Stimulated activated CD8-positive, alpha-beta memory T cell treated with anti-CD3 and anti-CD28 coated beads, Interleukin-4, amount 100 ng/mL, for 1 hour (primary cell): ENCODE measurements around the gene OSBP2.

Source experiments
- DNase-seq, 2 donors: peaks; one replicate each; pipeline ENCODE4 v3.0.0-alpha.2; 2020; ENCODE audit warnings: low read depth in 2 of 2, low spot score in 1 of 2

The OSBP2 gene

GRCh38 chr22:30893434-30894370 lies 199.0 kb downstream of the OSBP2 start:
- DNase-seq = no peak

DNA sequence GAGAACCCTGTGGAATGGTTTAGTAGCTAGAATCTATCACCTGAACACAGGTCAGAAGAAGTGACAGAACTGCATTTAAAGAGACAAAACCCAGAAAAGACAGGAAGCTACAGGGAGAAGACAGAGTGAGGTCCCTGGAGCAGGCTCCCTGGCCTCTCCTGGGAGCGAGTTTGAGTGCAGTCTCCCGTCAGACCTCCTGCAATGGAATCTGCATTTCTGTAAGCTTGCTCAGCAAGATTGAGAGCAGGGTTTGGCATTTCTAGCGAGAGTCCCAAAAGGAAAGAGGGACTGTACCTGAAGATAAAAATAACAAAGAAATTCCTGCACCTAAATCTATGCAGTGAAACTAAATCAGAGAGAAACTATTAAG lies 199.7 kb downstream of the OSBP2 start:
- no peak for DNase-seq

- no peak for DNase-seq
These were observed 208.1 kb downstream of the OSBP2 start for GRCh38 chr22:30902496-30903357.

DNA sequence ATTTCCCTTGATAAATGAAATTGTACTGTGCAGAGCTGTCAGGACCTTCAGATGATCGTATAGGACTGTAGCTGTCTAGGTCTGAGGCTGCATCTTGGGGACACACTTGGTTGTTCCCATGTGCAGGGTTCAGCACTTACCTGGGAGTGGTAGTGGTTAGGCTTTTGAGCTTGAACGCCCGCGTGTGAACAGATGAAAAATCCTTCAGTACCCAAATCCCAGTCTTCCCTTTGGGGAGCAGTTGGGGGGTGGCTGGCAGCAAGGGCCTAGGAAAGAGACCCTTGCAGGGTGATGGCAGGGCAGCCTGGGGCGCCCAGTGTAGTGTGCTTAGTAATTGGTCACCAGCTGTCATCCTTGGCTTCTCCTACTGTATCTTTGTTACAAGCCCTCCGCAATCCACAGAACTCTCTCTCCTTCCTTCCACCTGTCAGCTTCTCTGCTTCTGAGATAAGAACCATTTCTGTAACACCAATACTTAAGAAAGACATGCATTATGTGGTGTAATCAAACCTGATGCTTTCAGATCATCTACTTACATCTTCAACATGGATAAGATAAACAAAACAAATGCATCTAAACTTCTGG lies 209.3 kb downstream of the OSBP2 start:
- DNase-seq = no peak

GRCh38 chr22:30905696-30906341 lies 211.1 kb downstream of the OSBP2 start:
- no peak for DNase-seq

GRCh38 chr22:30906411-30906810 lies 211.7 kb downstream of the OSBP2 start:
- DNase-seq = no peak

DNA sequence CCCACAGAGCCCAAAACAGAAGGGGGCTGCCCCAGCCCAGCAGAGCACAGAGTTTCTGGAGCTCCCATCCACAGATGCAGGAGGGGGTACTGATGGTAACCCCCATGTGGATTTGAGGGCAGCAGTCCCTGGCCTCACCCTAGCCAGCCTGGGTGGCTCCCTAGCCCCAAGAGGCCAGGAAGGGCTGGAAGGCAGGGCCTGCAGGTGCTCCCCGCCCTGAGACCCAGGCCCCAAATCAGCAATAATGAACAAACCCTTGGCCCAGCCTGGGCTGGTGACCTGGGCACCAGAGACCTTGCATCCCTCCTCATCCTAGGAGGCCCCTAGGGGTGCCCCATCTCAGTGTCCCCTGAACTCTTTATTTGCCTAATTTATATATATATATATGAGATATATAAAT lies 212.3 kb downstream of the OSBP2 start:
- no peak for DNase-seq

GRCh38 chr22:30908051-30908461 lies 213.4 kb downstream of the OSBP2 start:
- DNase-seq = no peak

DNA sequence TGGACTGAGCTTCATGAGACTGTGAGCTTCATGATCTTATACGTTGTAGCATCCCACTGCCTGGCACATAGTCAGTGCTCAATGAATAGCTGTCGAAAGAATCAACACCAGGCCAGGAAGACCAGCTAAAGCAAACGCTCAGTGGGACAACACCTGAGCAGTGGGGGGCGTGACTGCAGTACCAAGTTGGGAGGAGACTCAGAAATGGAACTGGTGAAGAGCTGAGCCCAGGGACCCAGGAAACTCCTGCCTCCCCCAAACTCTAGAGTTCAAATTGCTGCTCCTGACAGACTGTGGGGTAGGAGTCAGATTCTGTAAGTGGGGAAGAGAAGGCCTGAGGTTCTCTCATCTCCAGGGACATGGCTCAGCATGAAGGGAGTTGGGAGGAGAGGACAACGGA lies 214.6 kb downstream of the OSBP2 start:
- no peak for DNase-seq

DNA sequence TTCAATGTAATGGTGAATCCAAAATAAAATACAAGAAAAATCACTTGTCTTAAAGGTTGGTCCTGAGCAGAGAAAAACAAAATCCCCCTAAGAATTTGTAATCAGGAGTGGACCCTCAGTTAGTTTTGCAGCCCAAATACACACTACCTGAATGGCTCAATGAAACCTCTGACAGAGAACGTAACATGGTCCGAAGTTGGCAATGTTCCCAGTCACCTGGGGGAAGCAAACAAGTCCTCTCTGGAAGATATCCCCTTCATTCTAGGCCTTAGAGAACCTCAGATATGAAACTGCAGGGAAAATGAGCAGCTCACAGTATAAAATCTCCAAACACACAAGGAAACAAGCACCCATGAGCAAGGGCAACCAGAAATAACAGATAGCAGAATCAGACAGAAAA lies 215.7 kb downstream of the OSBP2 start:
- DNase-seq = no peak

DNA sequence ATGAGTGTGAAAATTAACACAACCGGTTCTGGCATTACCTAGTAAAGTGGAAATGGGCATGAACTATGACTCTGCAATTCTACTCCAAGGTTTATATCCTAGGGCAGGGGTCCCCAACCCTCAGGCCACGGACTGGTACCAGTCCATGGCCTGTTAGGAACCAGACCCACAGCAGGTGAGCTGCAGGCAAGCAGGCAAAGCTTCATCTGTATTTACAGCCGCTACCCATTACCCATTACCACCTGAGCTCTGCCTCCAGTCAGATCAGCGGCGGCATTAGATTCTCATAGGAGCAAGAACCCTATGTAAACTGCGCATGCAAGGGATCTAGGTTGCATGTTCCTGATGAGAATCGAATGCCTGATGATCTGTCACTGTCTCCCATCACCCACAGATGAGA lies 224.1 kb downstream of the OSBP2 start:
- no peak for DNase-seq

GRCh38 chr22:30919973-30920372 lies 225.3 kb downstream of the OSBP2 start:
- no peak for DNase-seq

DNA sequence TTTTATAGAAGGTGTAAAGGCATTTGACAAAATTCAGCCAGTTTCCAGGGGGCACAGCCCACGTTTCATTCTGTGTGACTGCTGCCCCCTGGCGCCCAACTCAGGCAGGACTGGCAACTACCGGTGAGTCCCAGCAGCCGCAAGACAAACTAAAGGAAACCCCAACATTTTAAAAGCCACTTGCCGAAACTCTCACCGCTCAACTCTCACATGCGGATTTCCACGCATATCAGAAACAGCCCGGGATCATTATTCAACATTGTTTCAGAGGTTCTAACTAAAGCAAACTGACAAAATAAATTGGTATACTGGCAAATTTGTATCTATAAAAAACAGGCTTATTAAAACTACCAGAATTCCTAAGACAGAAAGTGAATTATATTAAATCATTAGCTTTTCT lies 225.7 kb downstream of the OSBP2 start:
- DNase-seq = peak; percentile 67 to 75

DNA sequence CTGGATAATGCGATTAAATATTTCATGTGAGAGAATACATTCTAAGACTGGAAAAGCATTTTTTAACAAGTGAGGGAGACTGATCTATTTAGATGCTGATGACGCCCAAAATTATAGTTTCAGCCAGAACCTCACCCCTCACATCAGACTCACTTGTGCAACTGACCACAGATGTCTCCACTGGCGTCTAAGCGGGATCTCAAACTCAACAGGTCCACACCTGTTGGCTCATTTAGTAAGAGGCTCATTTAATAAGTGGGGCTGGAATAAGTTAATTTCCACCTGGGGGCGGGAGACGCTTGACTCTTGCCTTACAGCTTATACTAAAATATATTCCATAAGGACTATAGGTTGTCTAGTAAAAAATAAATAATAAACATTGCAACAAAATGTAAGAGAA lies 226.4 kb downstream of the OSBP2 start:
- DNase-seq = no peak

GRCh38 chr22:30922151-30922611 lies 227.5 kb downstream of the OSBP2 start:
- DNase-seq = peak; percentile 46 to 77

GRCh38 chr22:30923168-30923900 lies 228.7 kb downstream of the OSBP2 start:
- DNase-seq = no peak

DNA sequence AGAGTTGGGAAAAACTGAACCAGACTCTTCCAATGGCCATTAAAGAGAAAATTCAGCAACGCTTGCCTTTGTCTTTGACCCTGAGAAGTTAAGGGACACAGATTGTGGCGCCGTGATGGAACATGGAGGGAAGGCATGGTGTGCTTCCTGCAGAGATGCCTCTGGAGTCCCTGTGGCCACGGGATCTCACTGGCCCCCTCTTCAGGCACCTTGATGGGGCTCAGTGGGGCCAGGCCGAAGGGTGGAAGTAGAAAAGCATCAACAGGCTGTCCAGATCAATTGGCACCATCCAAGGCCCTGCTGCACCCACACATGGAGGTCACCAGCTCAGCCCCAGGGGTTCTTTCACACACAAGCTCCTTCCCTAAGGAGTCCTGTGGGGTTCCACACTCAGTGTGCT lies 231.0 kb downstream of the OSBP2 start:
- no peak for DNase-seq

DNA sequence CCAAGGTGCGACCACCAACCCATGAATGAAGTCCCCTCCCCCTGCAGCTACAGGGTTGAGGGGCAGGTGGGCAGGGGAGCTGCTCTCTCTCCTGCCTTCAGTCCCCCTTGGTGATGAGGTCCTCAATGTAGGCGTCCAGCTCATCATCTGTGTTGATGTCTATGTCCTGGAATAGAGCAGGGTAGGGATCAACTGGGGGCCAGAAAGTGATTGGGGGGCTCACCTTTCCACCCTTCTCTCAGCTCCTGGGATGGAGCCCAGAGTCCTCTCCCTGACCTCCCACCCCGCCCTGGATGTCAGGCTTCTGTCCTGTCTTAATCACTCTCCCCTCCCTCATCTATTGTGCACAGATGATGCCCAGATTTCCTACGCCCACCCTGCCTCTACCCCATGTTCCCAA lies 232.0 kb downstream of the OSBP2 start:
- no peak for DNase-seq

GRCh38 chr22:30927806-30928205 lies 233.1 kb downstream of the OSBP2 start:
- DNase-seq = no peak

DNA sequence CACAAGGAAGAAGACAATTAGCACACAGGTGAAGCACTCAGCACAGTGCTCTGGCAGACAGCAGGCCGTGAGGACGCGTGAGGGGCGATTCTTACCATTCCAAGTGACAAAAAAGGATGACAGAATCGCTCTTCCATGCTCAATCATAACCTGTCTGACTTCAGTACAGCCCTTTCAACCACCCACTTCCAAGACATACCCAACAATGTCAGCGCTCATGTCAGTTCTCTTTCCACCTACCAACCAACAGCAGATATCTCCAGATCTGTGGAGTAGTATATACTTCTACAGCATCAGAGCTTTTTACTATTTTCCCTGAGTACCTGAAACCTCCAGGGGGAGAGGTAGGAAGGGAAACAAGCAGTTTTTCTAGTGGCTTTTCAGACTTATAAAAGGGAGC lies 233.7 kb downstream of the OSBP2 start:
- no peak for DNase-seq
